ENCODE data around the gene CEMIP2. TPM values are rescaled to one million over a fixed set of nuclear protein-coding genes. Genes with fewer than 3 reads are reported as not detected.
A peak's percentile ranks its signal among the peaks of the same experiment; 100 is the strongest.
"Not testable (repeated sequence)": the region's sequence is repeated elsewhere in the genome, so short reads cannot be mapped to it uniquely, and the experiment has no call there.

CEMIP2 gene
- polyA plus RNA-seq, 3 donors: 11.6 to 58.7 (median 21.4) TPM

- H4K20me1 ChIP-seq (ENCODE audit: insufficient read depth, low read length): no peaks in the 10 kb centered on the region
- Mint-ChIP-seq H3K27ac (peak overlapping the region in 1 of 7 donors; percentile 3), H3K4me3 (no peak overlapping the region), H3K36me3 (no peaks in the 10 kb centered on the region), H3K4me1 (no peaks in the 10 kb centered on the region), H3K27me3 (ENCODE audit: low read depth in 3 of 3) (peaks cover 2 to 4% (median 3%) of the 10 kb centered on the region in 3 donors), H3K9me3 (no peaks in the 10 kb centered on the region)
- H2AFZ ChIP-seq (ENCODE audit: insufficient read depth, low read depth, low read length, poor library complexity, severe bottlenecking): no peak overlapping the region
- no peaks in the 10 kb centered on the region for H3K79me2 ChIP-seq (ENCODE audit: insufficient read depth, low read length)
- TF ChIP-seq, protein P1, sequence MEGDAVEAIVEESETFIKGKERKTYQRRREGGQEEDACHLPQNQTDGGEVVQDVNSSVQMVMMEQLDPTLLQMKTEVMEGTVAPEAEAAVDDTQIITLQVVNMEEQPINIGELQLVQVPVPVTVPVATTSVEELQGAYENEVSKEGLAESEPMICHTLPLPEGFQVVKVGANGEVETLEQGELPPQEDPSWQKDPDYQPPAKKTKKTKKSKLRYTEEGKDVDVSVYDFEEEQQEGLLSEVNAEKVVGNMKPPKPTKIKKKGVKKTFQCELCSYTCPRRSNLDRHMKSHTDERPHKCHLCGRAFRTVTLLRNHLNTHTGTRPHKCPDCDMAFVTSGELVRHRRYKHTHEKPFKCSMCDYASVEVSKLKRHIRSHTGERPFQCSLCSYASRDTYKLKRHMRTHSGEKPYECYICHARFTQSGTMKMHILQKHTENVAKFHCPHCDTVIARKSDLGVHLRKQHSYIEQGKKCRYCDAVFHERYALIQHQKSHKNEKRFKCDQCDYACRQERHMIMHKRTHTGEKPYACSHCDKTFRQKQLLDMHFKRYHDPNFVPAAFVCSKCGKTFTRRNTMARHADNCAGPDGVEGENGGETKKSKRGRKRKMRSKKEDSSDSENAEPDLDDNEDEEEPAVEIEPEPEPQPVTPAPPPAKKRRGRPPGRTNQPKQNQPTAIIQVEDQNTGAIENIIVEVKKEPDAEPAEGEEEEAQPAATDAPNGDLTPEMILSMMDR (IDR thresholded peaks at IDR 0.05): no peak
- H3K27ac ChIP-seq (ENCODE audit: low read depth in 1 of 2, low read length in 2 of 2): no peak overlapping the region
- intact Hi-C loops (cut with micrococcal nuclease): loop anchor here in 1 of 2 donors (5.0 kb wide), 1 partner anchor 214 kb away; no protein-coding TSS in a partner anchor
- H3K4me1 ChIP-seq (ENCODE audit: control insufficient read depth in 1 of 2, insufficient read depth in 2 of 2, low read length in 2 of 2): no peaks in the 10 kb centered on the region
- no peaks in the 10 kb centered on the region for H3K27me3 ChIP-seq (ENCODE audit: control insufficient read depth in 2 of 2, insufficient read depth in 2 of 2, low read length in 2 of 2)
- no peak overlapping the region for H3K4me3 ChIP-seq (replicated peaks in 1 of 3; ENCODE audit: low read depth in 2 of 3, low read length in 3 of 3)
- no peak for DNase-seq
- H3K9ac ChIP-seq (ENCODE audit: insufficient read depth, low read length, poor library complexity, severe bottlenecking): no peak overlapping the region
- WGBS (ENCODE audit: insufficient coverage): 100% methylated on average over 1 of the region's 2 CpGs
- H3K36me3 ChIP-seq (replicated peaks in 1 of 2; ENCODE audit: control insufficient read depth in 1 of 2, insufficient read depth in 2 of 2, low read length in 2 of 2): no peaks in the 10 kb centered on the region
- H3K4me2 ChIP-seq (replicated peaks; ENCODE audit: extremely low read depth, low read length, poor library complexity, severe bottlenecking): no peak overlapping the region
- H3K9me3 ChIP-seq (replicated peaks in 1 of 2; ENCODE audit: control insufficient read depth in 1 of 2, insufficient read depth in 1 of 2, low read length in 2 of 2): no peaks in the 10 kb centered on the region
Observed at GRCh38 chr9:71808068-71808467, 39.8 kb upstream of the CEMIP2 start.

GRCh38 chr9:71806901-71807307 is 38.6 kb upstream of the CEMIP2 start:
- Histone ChIP-seq H3K9me3 (replicated peaks in 1 of 2; ENCODE audit: control insufficient read depth in 1 of 2, insufficient read depth in 1 of 2, low read length in 2 of 2) (no peaks in the 10 kb centered on the region), H3K27ac (ENCODE audit: low read depth in 1 of 2, low read length in 2 of 2) (no peak overlapping the region), H3K4me2 (replicated peaks; ENCODE audit: extremely low read depth, low read length, poor library complexity, severe bottlenecking) (no peak overlapping the region), H3K79me2 (ENCODE audit: insufficient read depth, low read length) (no peaks in the 10 kb centered on the region), H3K36me3 (replicated peaks in 1 of 2; ENCODE audit: control insufficient read depth in 1 of 2, insufficient read depth in 2 of 2, low read length in 2 of 2) (no peaks in the 10 kb centered on the region), H3K27me3 (ENCODE audit: control insufficient read depth in 2 of 2, insufficient read depth in 2 of 2, low read length in 2 of 2) (no peaks in the 10 kb centered on the region), H3K9ac (ENCODE audit: insufficient read depth, low read length, poor library complexity, severe bottlenecking) (no peak overlapping the region), H3K4me3 (replicated peaks in 1 of 3; ENCODE audit: low read depth in 2 of 3, low read length in 3 of 3) (no peak overlapping the region), H3K4me1 (ENCODE audit: control insufficient read depth in 1 of 2, insufficient read depth in 2 of 2, low read length in 2 of 2) (no peaks in the 10 kb centered on the region), H2AFZ (ENCODE audit: insufficient read depth, low read depth, low read length, poor library complexity, severe bottlenecking) (peak overlapping the region; percentile 17), H4K20me1 (ENCODE audit: insufficient read depth, low read length) (no peaks in the 10 kb centered on the region)
- peak; percentile 34 to 59 (median 47) for DNase-seq
- no CpG with 5 or more reads among the region's 1 CpG for WGBS (ENCODE audit: insufficient coverage)
- Mint-ChIP-seq H3K4me1 (no peaks in the 10 kb centered on the region), H3K27ac (no peak overlapping the region), H3K36me3 (no peaks in the 10 kb centered on the region), H3K4me3 (no peak overlapping the region), H3K9me3 (no peaks in the 10 kb centered on the region), H3K27me3 (ENCODE audit: low read depth in 3 of 3) (peaks cover 2 to 4% (median 2%) of the 10 kb centered on the region in 3 donors)
- TF ChIP-seq, protein P1 (IDR thresholded peaks at IDR 0.05): peak; percentile 92
- intact Hi-C loops (cut with micrococcal nuclease): loop anchor here in 1 of 2 donors (5.0 kb wide), 1 partner anchor 215 kb away; no protein-coding TSS in a partner anchor

- not testable (repeated sequence) for H3K27ac Mint-ChIP-seq; H3K4me3 ChIP-seq (replicated peaks in 1 of 3; ENCODE audit: low read depth in 2 of 3, low read length in 3 of 3); H3K4me2 ChIP-seq (replicated peaks; ENCODE audit: extremely low read depth, low read length, poor library complexity, severe bottlenecking); H3K27me3 ChIP-seq (ENCODE audit: control insufficient read depth in 2 of 2, insufficient read depth in 2 of 2, low read length in 2 of 2); H3K79me2 ChIP-seq (ENCODE audit: insufficient read depth, low read length); H3K4me1 Mint-ChIP-seq; H3K36me3 ChIP-seq (replicated peaks in 1 of 2; ENCODE audit: control insufficient read depth in 1 of 2, insufficient read depth in 2 of 2, low read length in 2 of 2); H3K27me3 Mint-ChIP-seq (ENCODE audit: low read depth in 3 of 3); H3K9ac ChIP-seq (ENCODE audit: insufficient read depth, low read length, poor library complexity, severe bottlenecking); H3K9me3 Mint-ChIP-seq; H3K9me3 ChIP-seq (replicated peaks in 1 of 2; ENCODE audit: control insufficient read depth in 1 of 2, insufficient read depth in 1 of 2, low read length in 2 of 2); H2AFZ ChIP-seq (ENCODE audit: insufficient read depth, low read depth, low read length, poor library complexity, severe bottlenecking); H3K27ac ChIP-seq (ENCODE audit: low read depth in 1 of 2, low read length in 2 of 2); H4K20me1 ChIP-seq (ENCODE audit: insufficient read depth, low read length); H3K4me3 Mint-ChIP-seq; H3K4me1 ChIP-seq (ENCODE audit: control insufficient read depth in 1 of 2, insufficient read depth in 2 of 2, low read length in 2 of 2); DNase-seq; H3K36me3 Mint-ChIP-seq
- intact Hi-C loops (cut with micrococcal nuclease): loop anchor here in 1 of 2 donors (5.0 kb wide), 1 partner anchor 217 kb away; no protein-coding TSS in a partner anchor
- WGBS (ENCODE audit: insufficient coverage): no CpG with 5 or more reads among the region's 1 CpG
Observed at GRCh38 chr9:71805096-71805495, 36.8 kb upstream of the CEMIP2 start.
